Activated T-cell treated with anti-CD3 and anti-CD28 coated beads, Interleukin-2, amount 50 U/mL, for 24 hours (primary cell): ENCODE results near the gene GSTCD.
"Not testable (repeated sequence)": the region's sequence is repeated elsewhere in the genome, so short reads cannot be mapped to it uniquely, and the experiment has no call there.

Experiments used
- DNase-seq: peaks from one replicate; pipeline ENCODE4 v3.0.0-alpha.2; 2020
- H3K27ac Mint-ChIP-seq: 2 replicates; pipeline ENCODE4 v1.8.0; 2020; ENCODE audit warnings: mild to moderate bottlenecking, mixed read lengths
- H3K27me3 Mint-ChIP-seq: 2 replicates; pipeline ENCODE4 v1.8.0; 2020; ENCODE audit warnings: mixed read lengths
- H3K36me3 Mint-ChIP-seq: 2 replicates; pipeline ENCODE4 v1.8.0; 2020; ENCODE audit warnings: low read depth, mixed read lengths
- H3K4me1 Mint-ChIP-seq: 2 replicates; pipeline ENCODE4 v1.8.0; 2020; ENCODE audit warnings: low read depth, mixed read lengths
- H3K4me3 Mint-ChIP-seq: 2 replicates; pipeline ENCODE4 v1.8.0; 2020; ENCODE audit warnings: mild to moderate bottlenecking, moderate library complexity, mixed read lengths
- H3K9me3 Mint-ChIP-seq: 2 replicates; pipeline ENCODE4 v1.8.0; 2020; ENCODE audit warnings: mixed read lengths

Gene GSTCD

GRCh38 chr4:105808030-105808749, 99.6 kb downstream of the GSTCD start:
- no peaks in the 10 kb centered on the region for H3K9me3 Mint-ChIP-seq
- DNase-seq = no peak
- H3K36me3 Mint-ChIP-seq = no peaks in the 10 kb centered on the region
- H3K27me3 Mint-ChIP-seq = no peaks in the 10 kb centered on the region
- no peak overlapping the region for H3K4me3 Mint-ChIP-seq
- H3K27ac Mint-ChIP-seq = no peak overlapping the region
- no peaks in the 10 kb centered on the region for H3K4me1 Mint-ChIP-seq

- Mint-ChIP-seq H3K36me3 (peaks cover 4% of the 10 kb centered on the region), H3K4me3 (no peak overlapping the region), H3K27ac (no peak overlapping the region), H3K9me3 (no peaks in the 10 kb centered on the region), H3K4me1 (no peaks in the 10 kb centered on the region), H3K27me3 (no peaks in the 10 kb centered on the region)
- DNase-seq = no peak
These were observed 100.1 kb downstream of the GSTCD start for GRCh38 chr4:105808750-105809041.

GRCh38 chr4:105815701-105816100, 107.1 kb downstream of the GSTCD start:
- no peak for DNase-seq
- Mint-ChIP-seq H3K27me3 (no peaks in the 10 kb centered on the region), H3K4me3 (no peak overlapping the region), H3K4me1 (no peaks in the 10 kb centered on the region), H3K27ac (no peak overlapping the region), H3K36me3 (peaks cover 4% of the 10 kb centered on the region), H3K9me3 (no peaks in the 10 kb centered on the region)

GRCh38 chr4:105822061-105822460, 113.5 kb downstream of the GSTCD start:
- Mint-ChIP-seq H3K4me3 (no peak overlapping the region), H3K9me3 (no peaks in the 10 kb centered on the region), H3K27ac (no peak overlapping the region), H3K27me3 (no peaks in the 10 kb centered on the region), H3K36me3 (peaks cover 31% of the 10 kb centered on the region), H3K4me1 (no peaks in the 10 kb centered on the region)
- DNase-seq = no peak

GRCh38 chr4:105828074-105828473, 119.5 kb downstream of the GSTCD start:
- H3K4me1 Mint-ChIP-seq = no peaks in the 10 kb centered on the region
- no peak overlapping the region for H3K4me3 Mint-ChIP-seq
- H3K27ac Mint-ChIP-seq = no peak overlapping the region
- H3K36me3 Mint-ChIP-seq = peaks cover 42% of the 10 kb centered on the region
- DNase-seq = no peak
- no peaks in the 10 kb centered on the region for H3K27me3 Mint-ChIP-seq
- H3K9me3 Mint-ChIP-seq = no peaks in the 10 kb centered on the region

- Mint-ChIP-seq H3K36me3 (peaks cover 32% of the 10 kb centered on the region), H3K9me3 (no peaks in the 10 kb centered on the region), H3K27ac (no peak overlapping the region), H3K4me1 (no peaks in the 10 kb centered on the region), H3K27me3 (no peaks in the 10 kb centered on the region), H3K4me3 (no peak overlapping the region)
- DNase-seq = no peak
These were observed 122.6 kb downstream of the GSTCD start for GRCh38 chr4:105831189-105831588.

GRCh38 chr4:105835177-105835576, 126.6 kb downstream of the GSTCD start:
- DNase-seq = no peak
- Mint-ChIP-seq H3K4me3 (no peak overlapping the region), H3K27ac (no peak overlapping the region), H3K27me3 (no peaks in the 10 kb centered on the region), H3K4me1 (no peaks in the 10 kb centered on the region), H3K36me3 (peaks cover 31% of the 10 kb centered on the region), H3K9me3 (no peaks in the 10 kb centered on the region)

- DNase-seq = no peak
- Mint-ChIP-seq H3K27me3 (no peaks in the 10 kb centered on the region), H3K27ac (no peak overlapping the region), H3K9me3 (no peaks in the 10 kb centered on the region), H3K36me3 (peaks cover 37% of the 10 kb centered on the region), H3K4me1 (no peaks in the 10 kb centered on the region), H3K4me3 (no peak overlapping the region)
These were observed 128.0 kb downstream of the GSTCD start for GRCh38 chr4:105836537-105836936.

- H3K4me1 Mint-ChIP-seq = no peaks in the 10 kb centered on the region
- no peak for DNase-seq
- no peak overlapping the region for H3K27ac Mint-ChIP-seq
- no peaks in the 10 kb centered on the region for H3K27me3 Mint-ChIP-seq
- H3K36me3 Mint-ChIP-seq = peaks cover 42% of the 10 kb centered on the region
- no peak overlapping the region for H3K4me3 Mint-ChIP-seq
- H3K9me3 Mint-ChIP-seq = no peaks in the 10 kb centered on the region
These were observed 128.5 kb downstream of the GSTCD start for GRCh38 chr4:105837037-105837436.

- H3K4me3 Mint-ChIP-seq = no peak overlapping the region
These were observed 129.5 kb downstream of the GSTCD start for GRCh38 chr4:105838082-105838481.

GRCh38 chr4:105840426-105841174, 132.0 kb downstream of the GSTCD start:
- H3K27me3 Mint-ChIP-seq = no peaks in the 10 kb centered on the region
- no peaks in the 10 kb centered on the region for H3K9me3 Mint-ChIP-seq
- H3K4me1 Mint-ChIP-seq = no peaks in the 10 kb centered on the region
- peaks cover 58% of the 10 kb centered on the region for H3K36me3 Mint-ChIP-seq
- H3K4me3 Mint-ChIP-seq = no peak overlapping the region
- no peak overlapping the region for H3K27ac Mint-ChIP-seq
- no peak for DNase-seq

More at GRCh38 chr4:105838082-105838481, 129.5 kb downstream of the GSTCD start:
- no peak overlapping the region for H3K27ac Mint-ChIP-seq
- no peaks in the 10 kb centered on the region for H3K4me1 Mint-ChIP-seq
- no peaks in the 10 kb centered on the region for H3K27me3 Mint-ChIP-seq
- no peaks in the 10 kb centered on the region for H3K9me3 Mint-ChIP-seq
- DNase-seq = no peak
- H3K36me3 Mint-ChIP-seq = peaks cover 48% of the 10 kb centered on the region

- DNase-seq = no peak
- no peak overlapping the region for H3K27ac Mint-ChIP-seq
- no peaks in the 10 kb centered on the region for H3K4me1 Mint-ChIP-seq
- no peaks in the 10 kb centered on the region for H3K27me3 Mint-ChIP-seq
- H3K36me3 Mint-ChIP-seq = peaks cover 58% of the 10 kb centered on the region
- H3K9me3 Mint-ChIP-seq = no peaks in the 10 kb centered on the region
- H3K4me3 Mint-ChIP-seq = no peak overlapping the region
These were observed 135.4 kb downstream of the GSTCD start for GRCh38 chr4:105843941-105844340.

GRCh38 chr4:105845559-105845958, 137.0 kb downstream of the GSTCD start:
- Mint-ChIP-seq H3K9me3 (no peaks in the 10 kb centered on the region), H3K36me3 (peaks cover 58% of the 10 kb centered on the region), H3K27ac (no peak overlapping the region), H3K4me3 (no peak overlapping the region), H3K4me1 (no peaks in the 10 kb centered on the region), H3K27me3 (no peaks in the 10 kb centered on the region)
- no peak for DNase-seq

- DNase-seq, H3K4me1 Mint-ChIP-seq, H3K4me3 Mint-ChIP-seq, H3K27me3 Mint-ChIP-seq, H3K9me3 Mint-ChIP-seq, H3K27ac Mint-ChIP-seq: not testable (repeated sequence)
- peaks cover 40% of the 10 kb centered on the region for H3K36me3 Mint-ChIP-seq
These were observed 139.8 kb downstream of the GSTCD start for GRCh38 chr4:105848359-105848758.

- no peak overlapping the region for H3K27ac Mint-ChIP-seq
- H3K4me1 Mint-ChIP-seq = no peaks in the 10 kb centered on the region
- H3K36me3 Mint-ChIP-seq = peaks cover 43% of the 10 kb centered on the region
- H3K9me3 Mint-ChIP-seq = peaks cover 18% of the 10 kb centered on the region
- no peaks in the 10 kb centered on the region for H3K27me3 Mint-ChIP-seq
- no peak for DNase-seq
- H3K4me3 Mint-ChIP-seq = no peak overlapping the region
These were observed 142.6 kb downstream of the GSTCD start for GRCh38 chr4:105851196-105851595.
